ENCODE measurements around the gene NDUFAF5.

- TF ChIP-seq, protein P1, sequence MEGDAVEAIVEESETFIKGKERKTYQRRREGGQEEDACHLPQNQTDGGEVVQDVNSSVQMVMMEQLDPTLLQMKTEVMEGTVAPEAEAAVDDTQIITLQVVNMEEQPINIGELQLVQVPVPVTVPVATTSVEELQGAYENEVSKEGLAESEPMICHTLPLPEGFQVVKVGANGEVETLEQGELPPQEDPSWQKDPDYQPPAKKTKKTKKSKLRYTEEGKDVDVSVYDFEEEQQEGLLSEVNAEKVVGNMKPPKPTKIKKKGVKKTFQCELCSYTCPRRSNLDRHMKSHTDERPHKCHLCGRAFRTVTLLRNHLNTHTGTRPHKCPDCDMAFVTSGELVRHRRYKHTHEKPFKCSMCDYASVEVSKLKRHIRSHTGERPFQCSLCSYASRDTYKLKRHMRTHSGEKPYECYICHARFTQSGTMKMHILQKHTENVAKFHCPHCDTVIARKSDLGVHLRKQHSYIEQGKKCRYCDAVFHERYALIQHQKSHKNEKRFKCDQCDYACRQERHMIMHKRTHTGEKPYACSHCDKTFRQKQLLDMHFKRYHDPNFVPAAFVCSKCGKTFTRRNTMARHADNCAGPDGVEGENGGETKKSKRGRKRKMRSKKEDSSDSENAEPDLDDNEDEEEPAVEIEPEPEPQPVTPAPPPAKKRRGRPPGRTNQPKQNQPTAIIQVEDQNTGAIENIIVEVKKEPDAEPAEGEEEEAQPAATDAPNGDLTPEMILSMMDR (IDR thresholded peaks at IDR 0.05): no peak
- no peak for TF ChIP-seq POLR2A (IDR thresholded peaks at IDR 0.05)
Observed at GRCh38 chr20:13831476-13831875, 46.6 kb downstream of the NDUFAF5 start.

Measured in heart left ventricle (tissue), 13 donors.